Caco-2 (cell line): ENCODE data around the gene APOM. TPM values are rescaled to one million over a fixed set of nuclear protein-coding genes. Genes with fewer than 3 reads are reported as not detected.

ENCODE experiments used
- BruUV-seq: library from RNA; stranded (reverse); fragments of 400-500 nt; replicated peaks from 2 replicates; lab custom pipeline; 2021; lab: Mats Ljungman, UMichigan
- CTCF ChIA-PET: fragments of 300-600 bp; sonication (Branson Sonifier 250); formaldehyde crosslinking; loops from one replicate; lab custom pipeline; 2022; ENCODE audit warnings: antibody characterized with exemption; lab: Charles Lee
- POLR2A ChIA-PET: fragments of 300-600 bp; sonication (Branson Sonifier 250); formaldehyde crosslinking; loops from one replicate; lab custom pipeline; 2022; ENCODE audit warnings: antibody characterized with exemption; lab: Charles Lee
- DNase-seq, 2 experiments: peaks; one replicate each; pipeline versions ENCODE4 v3.0.0 to v3.0.0-alpha.2; 2020 to 2022
- H3K27me3 ChIP-seq: replicated peaks from 2 replicates; pipeline ENCODE4 v1.6.0; 2011; ENCODE audit warnings: low read length; ENCODE audit not compliant: control insufficient read depth, insufficient read depth
- H3K36me3 ChIP-seq: 2 replicates; pipeline ENCODE4 v1.5.1; 2011; ENCODE audit warnings: low read length; ENCODE audit not compliant: control insufficient read depth, insufficient read depth
- H3K4me1 ChIP-seq: fragments of 250-450 bp; sonication (Bioruptor Pico); 2 replicates; pipeline ENCODE4 v1.5.1; 2020; ENCODE audit warnings: mild to moderate bottlenecking
- H3K4me3 ChIP-seq: 2 replicates; pipeline ENCODE4 v1.5.1; 2011; ENCODE audit warnings: low read depth, mild to moderate bottlenecking, control low read depth, low read length
- H3K9me3 ChIP-seq: fragments of 250-450 bp; sonication (Bioruptor Pico); 2 replicates; pipeline ENCODE4 v1.5.1; 2020; ENCODE audit warnings: mild to moderate bottlenecking, moderate library complexity
- H3K27ac Mint-ChIP-seq: one replicate; pipeline ENCODE4 v1.8.0; 2022; ENCODE audit warnings: mixed read lengths; ENCODE audit not compliant: unreplicated experiment
- H3K27me3 Mint-ChIP-seq: one replicate; pipeline ENCODE4 v1.8.0; 2022; ENCODE audit warnings: mixed read lengths; ENCODE audit not compliant: insufficient read depth, unreplicated experiment
- H3K36me3 Mint-ChIP-seq: one replicate; pipeline ENCODE4 v1.8.0; 2022; ENCODE audit warnings: mild to moderate bottlenecking, mixed read lengths; ENCODE audit not compliant: insufficient read depth, unreplicated experiment
- H3K4me1 Mint-ChIP-seq: one replicate; pipeline ENCODE4 v1.8.0; 2022; ENCODE audit warnings: low read depth, mixed read lengths; ENCODE audit not compliant: unreplicated experiment
- H3K4me3 Mint-ChIP-seq: one replicate; pipeline ENCODE4 v1.8.0; 2022; ENCODE audit warnings: mild to moderate bottlenecking, moderate library complexity, mixed read lengths; ENCODE audit not compliant: unreplicated experiment
- H3K9me3 Mint-ChIP-seq: one replicate; pipeline ENCODE4 v1.8.0; 2022; ENCODE audit warnings: mixed read lengths; ENCODE audit not compliant: unreplicated experiment
- CTCF ChIP-seq, 2 experiments: fragments of 200-600 bp in 1 of 2; IDR thresholded peaks; 1 replicate in 1 of 2; 2 replicates in 1 of 2; pipeline versions ENCODE4 v1.5.1 to v1.8.0; 2011 to 2022; ENCODE audit warnings: antibody characterized with exemption in 1 of 2, control low read depth in 1 of 2, inconsistent platforms in 1 of 2, low read depth in 1 of 2, low read length in 1 of 2, mild to moderate bottlenecking in 1 of 2, moderate library complexity in 1 of 2; ENCODE audit not compliant: insufficient read depth in 1 of 2, severe bottlenecking in 1 of 2, unreplicated experiment in 1 of 2
- intact Hi-C: fragments of 100-400 bp; cut with micrococcal nuclease; formaldehyde crosslinking; loops from one replicate; pipeline ENCODE4 v1.10.0; 2022; ENCODE audit not compliant: unreplicated experiment
- total RNA-seq: library from RNA; stranded (reverse); gene quantifications from 2 replicates; pipeline ENCODE4 v1.2.3, GENCODE V29; 2022

Gene APOM
- total RNA-seq, 1 experiment from 2014 or later = 15.8 TPM

DNA sequence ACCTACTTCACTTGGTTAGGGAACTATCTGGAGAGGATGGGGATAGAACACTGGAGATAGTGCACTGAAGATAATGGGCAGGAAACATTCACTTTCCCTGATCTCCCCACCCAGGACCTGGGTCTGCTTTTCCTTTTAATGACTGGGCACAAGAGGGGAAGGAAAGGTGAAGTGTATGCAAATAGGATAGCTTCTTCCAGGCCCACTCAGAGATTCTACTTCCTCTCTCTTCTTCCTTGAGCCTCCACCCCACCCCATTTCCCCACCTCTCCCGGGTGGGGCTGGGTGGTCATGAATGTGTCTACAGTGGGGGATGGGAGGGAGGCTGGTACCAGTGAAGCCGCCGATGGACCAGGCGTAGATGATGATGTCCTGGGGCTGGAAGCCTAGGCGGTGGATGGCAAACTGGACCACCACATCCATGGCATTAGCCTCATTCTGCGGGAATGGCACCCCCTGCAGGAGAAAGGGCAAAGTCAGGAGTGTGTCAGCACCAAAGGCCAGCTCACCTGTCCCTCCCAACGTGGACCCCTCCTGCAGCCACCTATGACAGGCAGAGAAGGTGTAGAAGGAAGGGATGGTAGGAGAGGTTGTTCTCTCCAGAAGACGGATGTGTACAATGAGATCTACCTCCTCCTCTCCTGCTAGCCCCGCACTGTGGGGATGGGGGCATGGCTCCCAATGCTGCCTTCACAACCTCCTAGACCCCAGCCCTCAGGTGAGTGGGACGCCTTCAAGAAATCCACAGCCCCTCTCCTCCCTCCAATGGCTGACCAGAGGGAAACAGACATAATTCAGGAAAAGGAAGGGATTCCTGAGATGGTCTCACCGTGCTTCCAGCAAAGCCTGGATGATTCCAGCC lies 33.8 kb downstream of the APOM start:
- DNase-seq = no peak
- Mint-ChIP-seq H3K4me1 (peaks cover 23% of the 10 kb centered on the region), H3K27me3 (no peaks in the 10 kb centered on the region), H3K27ac (peak overlapping the region; percentile 94), H3K4me3 (peak overlapping the region; percentile 74), H3K36me3 (peaks cover 46% of the 10 kb centered on the region), H3K9me3 (no peaks in the 10 kb centered on the region)
- Histone ChIP-seq H3K9me3 (no peaks in the 10 kb centered on the region), H3K36me3 (peaks cover 6% of the 10 kb centered on the region), H3K4me3 (no peak overlapping the region), H3K4me1 (peaks cover 34% of the 10 kb centered on the region), H3K27me3 (no peaks in the 10 kb centered on the region)
- TF ChIP-seq CTCF (IDR thresholded peaks at IDR 0.05; ENCODE audit: insufficient read depth in 1 of 2, low read depth in 1 of 2, low read length in 1 of 2, severe bottlenecking in 1 of 2, unreplicated experiment in 1 of 2) = peak; percentile 16 to 19
- CTCF ChIA-PET = interaction anchor here (0.9 to 1.3 kb wide), 4 partner anchors 8 to 125 kb away, joined by 3 to 4 read pairs (median 4); partner anchors contain the start of genes DDAH2, HSPA1A, HSPA1L and LY6G5C
- intact Hi-C loops = no loop called here
- POLR2A ChIA-PET = interaction anchor here (0.6 to 1.7 kb wide), 6 partner anchors 24 to 173 kb away, joined by 3 to 5 read pairs (median 4); partner anchors contain the start of genes C6orf47, MSH5 and NEU1
- TSS peak; percentile 65 for BruUV-seq

- Histone ChIP-seq H3K4me3 (0 out of 2 replicates have a peak overlapping the region, but pooled peaks have one; percentile 7), H3K9me3 (no peaks in the 10 kb centered on the region), H3K4me1 (peaks cover 34% of the 10 kb centered on the region), H3K27me3 (no peaks in the 10 kb centered on the region), H3K36me3 (peaks cover 6% of the 10 kb centered on the region)
- POLR2A ChIA-PET = interaction anchor here (0.5 to 2.0 kb wide), 16 partner anchors 12 to 231 kb away, joined by 3 to 9 read pairs (median 4); partner anchors contain the start of genes ABHD16A, C6orf47, DDAH2 and HSPA1A
- H3K27me3 Mint-ChIP-seq = no peaks in the 10 kb centered on the region
- H3K4me1 Mint-ChIP-seq = peaks cover 23% of the 10 kb centered on the region
- peak overlapping the region; percentile 94 for H3K27ac Mint-ChIP-seq
- peak overlapping the region; percentile 74 for H3K4me3 Mint-ChIP-seq
- peak; percentile 82 to 91 for DNase-seq
- peaks cover 56% of the 10 kb centered on the region for H3K36me3 Mint-ChIP-seq
- no peaks in the 10 kb centered on the region for H3K9me3 Mint-ChIP-seq
- TSS peak; percentile 99 for BruUV-seq
- CTCF ChIA-PET = interaction anchor here (0.9 to 1.3 kb wide), 5 partner anchors 9 to 124 kb away, joined by 3 to 4 read pairs (median 4); partner anchors contain the start of genes DDAH2, HSPA1A, HSPA1L and LY6G5C
- no peak for TF ChIP-seq CTCF (IDR thresholded peaks at IDR 0.05; ENCODE audit: insufficient read depth in 1 of 2, low read depth in 1 of 2, low read length in 1 of 2, severe bottlenecking in 1 of 2, unreplicated experiment in 1 of 2)
- intact Hi-C loops = no loop called here
These were observed 34.8 kb downstream of the APOM start for GRCh38 chr6:31690231-31691077.
